Neural cell (in vitro differentiated cells): ENCODE measurements around the gene RFC5.

ENCODE experiments used
- CTCF ChIP-seq: fragments of 450-650 bp; IDR thresholded peaks from 2 replicates; pipeline ENCODE4 v1.5.1; 2014; ENCODE audit warnings: antibody characterized with exemption, mild to moderate bottlenecking, moderate library complexity; ENCODE audit not compliant: poor library complexity, severe bottlenecking
- EZH2 ChIP-seq: fragments of 200-600, 300-800 bp; shearing (Covaris generic), sonication (generic); IDR thresholded peaks from 2 replicates; pipeline ENCODE4 v1.6.1; 2014; ENCODE audit warnings: antibody characterized with exemption, low read length, borderline replicate concordance, mild to moderate bottlenecking; ENCODE audit not compliant: insufficient read depth, poor library complexity, severe bottlenecking
- MXI1 ChIP-seq: fragments of 450-650 bp; conservative IDR thresholded peaks from 2 replicates; pipeline ENCODE4 v1.6.1; 2014; ENCODE audit warnings: antibody characterized with exemption, mild to moderate bottlenecking; ENCODE audit not compliant: poor library complexity, severe bottlenecking
- POLR2AphosphoS5 ChIP-seq: IDR thresholded peaks from 2 replicates; pipeline ENCODE4 v1.6.1; 2012
- RAD21 ChIP-seq: fragments of 450-650 bp; conservative IDR thresholded peaks from 2 replicates; pipeline ENCODE4 v1.6.1; 2014; ENCODE audit warnings: antibody characterized with exemption, mild to moderate bottlenecking, moderate library complexity
- SMC3 ChIP-seq: fragments of 450-650 bp; conservative IDR thresholded peaks from 2 replicates; pipeline ENCODE4 v1.6.1; 2014; ENCODE audit warnings: antibody characterized with exemption, mild to moderate bottlenecking, moderate library complexity; ENCODE audit not compliant: poor library complexity
- TF ChIP-seq, protein P1 (sequence below): IDR thresholded peaks from 2 replicates; pipeline ENCODE4 v1.6.1; 2012; ENCODE audit warnings: borderline replicate concordance

- no peak for TF ChIP-seq CTCF
- no peak for TF ChIP-seq EZH2
- TF ChIP-seq, protein P1, sequence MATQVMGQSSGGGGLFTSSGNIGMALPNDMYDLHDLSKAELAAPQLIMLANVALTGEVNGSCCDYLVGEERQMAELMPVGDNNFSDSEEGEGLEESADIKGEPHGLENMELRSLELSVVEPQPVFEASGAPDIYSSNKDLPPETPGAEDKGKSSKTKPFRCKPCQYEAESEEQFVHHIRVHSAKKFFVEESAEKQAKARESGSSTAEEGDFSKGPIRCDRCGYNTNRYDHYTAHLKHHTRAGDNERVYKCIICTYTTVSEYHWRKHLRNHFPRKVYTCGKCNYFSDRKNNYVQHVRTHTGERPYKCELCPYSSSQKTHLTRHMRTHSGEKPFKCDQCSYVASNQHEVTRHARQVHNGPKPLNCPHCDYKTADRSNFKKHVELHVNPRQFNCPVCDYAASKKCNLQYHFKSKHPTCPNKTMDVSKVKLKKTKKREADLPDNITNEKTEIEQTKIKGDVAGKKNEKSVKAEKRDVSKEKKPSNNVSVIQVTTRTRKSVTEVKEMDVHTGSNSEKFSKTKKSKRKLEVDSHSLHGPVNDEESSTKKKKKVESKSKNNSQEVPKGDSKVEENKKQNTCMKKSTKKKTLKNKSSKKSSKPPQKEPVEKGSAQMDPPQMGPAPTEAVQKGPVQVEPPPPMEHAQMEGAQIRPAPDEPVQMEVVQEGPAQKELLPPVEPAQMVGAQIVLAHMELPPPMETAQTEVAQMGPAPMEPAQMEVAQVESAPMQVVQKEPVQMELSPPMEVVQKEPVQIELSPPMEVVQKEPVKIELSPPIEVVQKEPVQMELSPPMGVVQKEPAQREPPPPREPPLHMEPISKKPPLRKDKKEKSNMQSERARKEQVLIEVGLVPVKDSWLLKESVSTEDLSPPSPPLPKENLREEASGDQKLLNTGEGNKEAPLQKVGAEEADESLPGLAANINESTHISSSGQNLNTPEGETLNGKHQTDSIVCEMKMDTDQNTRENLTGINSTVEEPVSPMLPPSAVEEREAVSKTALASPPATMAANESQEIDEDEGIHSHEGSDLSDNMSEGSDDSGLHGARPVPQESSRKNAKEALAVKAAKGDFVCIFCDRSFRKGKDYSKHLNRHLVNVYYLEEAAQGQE: no peak
- no peak for TF ChIP-seq POLR2AphosphoS5
- no peak for TF ChIP-seq RAD21
- TF ChIP-seq SMC3: no peak
- no peak for TF ChIP-seq MXI1
These were observed 41.5 kb upstream of the RFC5 start for GRCh38 chr12:117975006-117975405.
